Prostate gland (tissue), 2 donors: Measurements from ENCODE around the gene ARHGAP42. TPM values are rescaled to one million over a fixed set of nuclear protein-coding genes. Genes with fewer than 3 reads are reported as not detected.

Experiments
- DNase-seq: peaks from one replicate; pipeline ENCODE4 v3.0.0-alpha.2; 2019; ENCODE audit warnings: low spot score
- H3K27ac ChIP-seq, 2 donors: fragments of 200-600 bp; sonication (generic); 2 replicates each; pipeline ENCODE4 v1.5.1; 2017 to 2019
- H3K27me3 ChIP-seq: fragments of 200-600 bp; sonication (generic); replicated peaks from 2 replicates; pipeline ENCODE4 v1.5.1; 2019; ENCODE audit not compliant: insufficient read depth
- H3K36me3 ChIP-seq, 2 donors: fragments of 200-600 bp; sonication (generic); 1 replicate in 1 of 2; 2 replicates in 1 of 2; pipeline versions ENCODE4 v1.5.1 to v1.8.1; 2017 to 2019
- H3K4me1 ChIP-seq: fragments of 200-600 bp; sonication (generic); replicated peaks from 2 replicates; pipeline ENCODE4 v1.5.1; 2019
- H3K4me3 ChIP-seq, 2 donors: fragments of 200-600 bp; sonication (generic); 2 replicates each; pipeline ENCODE4 v1.5.1; 2017 to 2019
- H3K9me3 ChIP-seq: fragments of 200-600 bp; sonication (generic); 2 replicates; pipeline ENCODE4 v1.5.1; 2017
- CTCF ChIP-seq, 4 experiments: fragments of 200-600 bp in 2 of 4; fragments of 450-650 bp in 2 of 4; sonication (generic) in 2 of 4; IDR thresholded peaks; 1 replicate in 3 of 4; 2 replicates in 1 of 4; pipeline ENCODE4 v1.5.1; 2016 to 2019; ENCODE audit warnings: antibody characterized with exemption in 4 of 4, mild to moderate bottlenecking in 2 of 4, moderate library complexity in 2 of 4
- POLR2A ChIP-seq: fragments of 450-650 bp; IDR thresholded peaks from one replicate; pipeline ENCODE4 v1.6.1; 2016; ENCODE audit warnings: antibody characterized with exemption, mild to moderate bottlenecking
- POLR2AphosphoS5 ChIP-seq: sonication (generic); formaldehyde crosslinking; IDR thresholded peaks from one replicate; pipeline ENCODE4 v1.6.1; 2017; ENCODE audit warnings: antibody characterized with exemption
- WGBS: methylation state at CpG from one replicate; pipeline ENCODE4 v1.1.5; 2018; 5-methylcytosine and 5-hydroxymethylcytosine counted together
- intact Hi-C: fragments of 100-400 bp; cut with DNase I; formaldehyde crosslinking; loops from one replicate; pipeline ENCODE4 v1.14.2; 2022
- total RNA-seq, 2 donors: library from RNA; depleted of rRNA; stranded (reverse); fragments of >200 nt; gene quantifications; one replicate each; pipeline ENCODE4 v1.1.0, GENCODE V29; 2016

ARHGAP42 gene
- total RNA-seq, 2 donors from 2014 or later, result 12.8 to 20.5 TPM

- no peak for TF ChIP-seq CTCF (IDR thresholded peaks at IDR 0.05)
- WGBS, result 74% methylated on average over 6 of the region's 6 CpGs
- Histone ChIP-seq H3K27me3 (no peaks in the 10 kb centered on the region), H3K27ac (no peak overlapping the region), H3K4me1 (no peaks in the 10 kb centered on the region), H3K36me3 (no peaks in the 10 kb centered on the region), H3K9me3 (no peaks in the 10 kb centered on the region), H3K4me3 (no peak overlapping the region)
- DNase-seq, result no peak
- intact Hi-C loops, result no loop called here
Measured at GRCh38 chr11:100671471-100671870, 15.6 kb upstream of the ARHGAP42 start.

- TF ChIP-seq CTCF (IDR thresholded peaks at IDR 0.05) (no peak), POLR2AphosphoS5 (no peak), POLR2A (no peak)
- Histone ChIP-seq H3K4me3 (no peak overlapping the region), H3K36me3 (no peaks in the 10 kb centered on the region), H3K27ac (no peak overlapping the region), H3K4me1 (no peaks in the 10 kb centered on the region), H3K9me3 (no peaks in the 10 kb centered on the region), H3K27me3 (no peaks in the 10 kb centered on the region)
- intact Hi-C loops, result no loop called here
- 34% methylated on average over 3 of the region's 3 CpGs for WGBS
- no peak for DNase-seq
Measured at GRCh38 chr11:100672498-100673033, 14.5 kb upstream of the ARHGAP42 start.

- no peak for DNase-seq
- H3K4me3 ChIP-seq, result no peak overlapping the region
- TF ChIP-seq POLR2A, result no peak
- no peak for TF ChIP-seq CTCF (IDR thresholded peaks at IDR 0.05)
- no peak for TF ChIP-seq POLR2AphosphoS5
- WGBS, result 34% methylated on average over 1 of the region's 1 CpG
- H3K27me3 ChIP-seq, result no peaks in the 10 kb centered on the region
- no peaks in the 10 kb centered on the region for H3K4me1 ChIP-seq
- no peaks in the 10 kb centered on the region for H3K36me3 ChIP-seq
- intact Hi-C loops, result no loop called here
- no peaks in the 10 kb centered on the region for H3K9me3 ChIP-seq
- no peak overlapping the region for H3K27ac ChIP-seq
Measured at GRCh38 chr11:100673063-100673462, 14.0 kb upstream of the ARHGAP42 start.

GRCh38 chr11:100674212-100674611 lies 12.9 kb upstream of the ARHGAP42 start:
- Histone ChIP-seq H3K9me3 (no peaks in the 10 kb centered on the region), H3K4me3 (no peak overlapping the region), H3K4me1 (no peaks in the 10 kb centered on the region), H3K36me3 (no peaks in the 10 kb centered on the region), H3K27me3 (no peaks in the 10 kb centered on the region), H3K27ac (no peak overlapping the region)
- intact Hi-C loops, result no loop called here
- 97% methylated on average over 7 of the region's 7 CpGs for WGBS
- TF ChIP-seq POLR2AphosphoS5 (no peak), CTCF (IDR thresholded peaks at IDR 0.05) (no peak), POLR2A (no peak)
- DNase-seq, result no peak

GRCh38 chr11:100675115-100675650 lies 11.9 kb upstream of the ARHGAP42 start:
- WGBS, result 97% methylated on average over 4 of the region's 4 CpGs
- no peaks in the 10 kb centered on the region for H3K36me3 ChIP-seq
- DNase-seq, result no peak

More at GRCh38 chr11:100675115-100675650, 11.9 kb upstream of the ARHGAP42 start:
- TF ChIP-seq POLR2A (no peak), CTCF (IDR thresholded peaks at IDR 0.05) (no peak), POLR2AphosphoS5 (no peak)
- Histone ChIP-seq H3K9me3 (no peaks in the 10 kb centered on the region), H3K4me3 (no peak overlapping the region), H3K27me3 (no peaks in the 10 kb centered on the region), H3K27ac (no peak overlapping the region), H3K4me1 (no peaks in the 10 kb centered on the region)
- intact Hi-C loops, result no loop called here
